ENCODE measurements around the gene PDIA5. TPM values are rescaled to one million over a fixed set of nuclear protein-coding genes. Genes with fewer than 3 reads are reported as not detected.

Gene PDIA5
- total RNA-seq, 2 experiments from 2014 or later: 2.2 to 3.0 TPM

- H3K27ac ChIP-seq (ENCODE audit: low read depth in 1 of 2, low read length in 2 of 2): no peak overlapping the region
- TF ChIP-seq, protein P1, sequence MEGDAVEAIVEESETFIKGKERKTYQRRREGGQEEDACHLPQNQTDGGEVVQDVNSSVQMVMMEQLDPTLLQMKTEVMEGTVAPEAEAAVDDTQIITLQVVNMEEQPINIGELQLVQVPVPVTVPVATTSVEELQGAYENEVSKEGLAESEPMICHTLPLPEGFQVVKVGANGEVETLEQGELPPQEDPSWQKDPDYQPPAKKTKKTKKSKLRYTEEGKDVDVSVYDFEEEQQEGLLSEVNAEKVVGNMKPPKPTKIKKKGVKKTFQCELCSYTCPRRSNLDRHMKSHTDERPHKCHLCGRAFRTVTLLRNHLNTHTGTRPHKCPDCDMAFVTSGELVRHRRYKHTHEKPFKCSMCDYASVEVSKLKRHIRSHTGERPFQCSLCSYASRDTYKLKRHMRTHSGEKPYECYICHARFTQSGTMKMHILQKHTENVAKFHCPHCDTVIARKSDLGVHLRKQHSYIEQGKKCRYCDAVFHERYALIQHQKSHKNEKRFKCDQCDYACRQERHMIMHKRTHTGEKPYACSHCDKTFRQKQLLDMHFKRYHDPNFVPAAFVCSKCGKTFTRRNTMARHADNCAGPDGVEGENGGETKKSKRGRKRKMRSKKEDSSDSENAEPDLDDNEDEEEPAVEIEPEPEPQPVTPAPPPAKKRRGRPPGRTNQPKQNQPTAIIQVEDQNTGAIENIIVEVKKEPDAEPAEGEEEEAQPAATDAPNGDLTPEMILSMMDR (IDR thresholded peaks at IDR 0.05): no peak
- Mint-ChIP-seq H3K4me1 (ENCODE audit: low read depth) (no peaks in the 10 kb centered on the region), H3K36me3 (ENCODE audit: low read depth) (no peaks in the 10 kb centered on the region), H3K27me3 (no peaks in the 10 kb centered on the region), H3K27ac (no peak overlapping the region), H3K4me3 (no peak overlapping the region), H3K9me3 (peaks cover 12% of the 10 kb centered on the region)
- DNase-seq (no peak), ATAC-seq (ENCODE audit: poor library complexity) (no peak)
- H3K36me3 ChIP-seq (ENCODE audit: insufficient read depth, low read length): no peaks in the 10 kb centered on the region
- ChIA-PET POLR2A (interaction anchor here (0.6 kb wide), 1 partner anchor 12 kb away, joined by 3 read pairs; no protein-coding TSS in a partner anchor), CTCF (no interaction called here)
- no peaks in the 10 kb centered on the region for H3K9me3 ChIP-seq (ENCODE audit: control insufficient read depth in 1 of 2, insufficient read depth in 1 of 2, low read length in 2 of 2)
- H3K4me3 ChIP-seq (ENCODE audit: low read length): no peak overlapping the region
- intact Hi-C loops (cut with DNase I, micrococcal nuclease): no loop called here
- H3K27me3 ChIP-seq (ENCODE audit: control insufficient read depth in 1 of 2, insufficient read depth in 2 of 2, low read length in 2 of 2): no peaks in the 10 kb centered on the region
- H3K4me1 ChIP-seq (ENCODE audit: insufficient read depth, low read length): no peaks in the 10 kb centered on the region
Measured at GRCh38 chr3:123180791-123181190, 114.0 kb downstream of the PDIA5 start.

DNA sequence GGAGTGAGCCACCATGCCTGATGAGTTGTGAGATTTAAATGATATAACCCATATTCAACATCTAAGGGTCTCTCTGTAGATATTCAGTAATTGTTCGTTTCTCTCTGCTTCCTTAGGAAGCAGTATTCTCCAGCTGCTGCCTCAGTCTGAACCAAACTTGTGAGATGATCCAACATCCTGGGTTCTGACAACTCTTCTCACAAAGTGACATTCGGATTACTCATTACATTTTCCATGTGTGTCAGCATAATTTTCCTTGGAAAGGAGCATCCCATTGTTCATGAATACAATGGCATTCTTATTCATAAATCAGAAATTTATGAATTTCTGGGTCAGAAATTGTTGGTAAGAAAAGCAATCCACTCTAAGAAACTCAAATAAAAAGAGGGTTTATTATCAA is 119.9 kb downstream of the PDIA5 start:
- Mint-ChIP-seq H3K27ac (no peak overlapping the region), H3K27me3 (no peaks in the 10 kb centered on the region), H3K4me3 (no peak overlapping the region), H3K4me1 (ENCODE audit: low read depth) (no peaks in the 10 kb centered on the region), H3K9me3 (peaks cover 7% of the 10 kb centered on the region), H3K36me3 (ENCODE audit: low read depth) (no peaks in the 10 kb centered on the region)
- ChIA-PET POLR2A (no interaction called here), CTCF (no interaction called here)
- ATAC-seq (ENCODE audit: poor library complexity) (no peak), DNase-seq (no peak)
- H3K27ac ChIP-seq (ENCODE audit: low read depth in 1 of 2, low read length in 2 of 2): no peak overlapping the region
- H3K4me1 ChIP-seq (ENCODE audit: insufficient read depth, low read length): no peaks in the 10 kb centered on the region
- TF ChIP-seq, protein P1 (IDR thresholded peaks at IDR 0.05): no peak
- no peaks in the 10 kb centered on the region for H3K36me3 ChIP-seq (ENCODE audit: insufficient read depth, low read length)
- H3K9me3 ChIP-seq (ENCODE audit: control insufficient read depth in 1 of 2, insufficient read depth in 1 of 2, low read length in 2 of 2): no peaks in the 10 kb centered on the region
- H3K27me3 ChIP-seq (ENCODE audit: control insufficient read depth in 1 of 2, insufficient read depth in 2 of 2, low read length in 2 of 2): no peaks in the 10 kb centered on the region
- intact Hi-C loops (cut with DNase I, micrococcal nuclease): no loop called here
- no peak overlapping the region for H3K4me3 ChIP-seq (ENCODE audit: low read length)

GRCh38 chr3:123188058-123188457 is 121.2 kb downstream of the PDIA5 start:
- Histone ChIP-seq H3K4me3 (ENCODE audit: low read length) (no peak overlapping the region), H3K27ac (ENCODE audit: low read depth in 1 of 2, low read length in 2 of 2) (no peak overlapping the region), H3K27me3 (ENCODE audit: control insufficient read depth in 1 of 2, insufficient read depth in 2 of 2, low read length in 2 of 2) (no peaks in the 10 kb centered on the region), H3K4me1 (ENCODE audit: insufficient read depth, low read length) (no peaks in the 10 kb centered on the region), H3K9me3 (ENCODE audit: control insufficient read depth in 1 of 2, insufficient read depth in 1 of 2, low read length in 2 of 2) (no peaks in the 10 kb centered on the region), H3K36me3 (ENCODE audit: insufficient read depth, low read length) (no peaks in the 10 kb centered on the region)
- Mint-ChIP-seq H3K4me3 (no peak overlapping the region), H3K27me3 (no peaks in the 10 kb centered on the region), H3K4me1 (ENCODE audit: low read depth) (no peaks in the 10 kb centered on the region), H3K9me3 (no peaks in the 10 kb centered on the region), H3K36me3 (ENCODE audit: low read depth) (no peaks in the 10 kb centered on the region), H3K27ac (no peak overlapping the region)
- CTCF ChIA-PET: no interaction called here
- intact Hi-C loops (cut with DNase I, micrococcal nuclease): no loop called here
- POLR2A ChIA-PET: no interaction called here
- ATAC-seq (ENCODE audit: poor library complexity): no peak
- TF ChIP-seq, protein P1 (IDR thresholded peaks at IDR 0.05): no peak
- no peak for DNase-seq
